ENCODE results near the gene ANTXR1. TPM values are rescaled to one million over a fixed set of nuclear protein-coding genes. Genes with fewer than 3 reads are reported as not detected.

ANTXR1 gene
- total and polyA plus RNA-seq, 2 of the 8 experiments (the other 6 are each of a cell fraction or from before 2014, with no cell fraction given): 15.8 to 44.3 TPM

GRCh38 chr2:69102041-69102593 is 89.1 kb downstream of the ANTXR1 start (continued):
- TF ChIP-seq RXRA (IDR thresholded peaks at IDR 0.05; ENCODE audit: insufficient read depth, low read depth, low read length): no peak
- no peak for TF ChIP-seq RBBP5 (IDR thresholded peaks at IDR 0.05; ENCODE audit: borderline replicate concordance, low read depth, low read length)
- no peak for TF ChIP-seq GABPA (IDR thresholded peaks at IDR 0.05; ENCODE audit: borderline replicate concordance, insufficient read depth, low read length)

All from H1 (cell line).